ENCODE measurements around the gene LZTFL1. TPM values are rescaled to one million over a fixed set of nuclear protein-coding genes. Genes with fewer than 3 reads are reported as not detected.

LZTFL1 gene
- total and polyA plus RNA-seq, 2 experiments from 2014 or later, result 14.3 to 25.1 TPM

- DNase-seq (ENCODE audit: low spot score), result no peak
- H3K79me2 ChIP-seq, result no peaks in the 10 kb centered on the region
- H3K4me3 ChIP-seq, result no peak overlapping the region
- H3K4me1 ChIP-seq (ENCODE audit: insufficient read depth), result no peaks in the 10 kb centered on the region
- no peak overlapping the region for H3K4me2 ChIP-seq
- H3K27ac ChIP-seq, result no peak overlapping the region
- H3K36me3 ChIP-seq (replicated peaks; ENCODE audit: insufficient read depth, low read depth), result no peaks in the 10 kb centered on the region
- H3K9me3 ChIP-seq (ENCODE audit: low read depth), result no peaks in the 10 kb centered on the region
- H2AFZ ChIP-seq, result no peak overlapping the region
- TF ChIP-seq EZH2phosphoT487 (IDR thresholded peaks at IDR 0.05; ENCODE audit: low read depth, severe bottlenecking, unreplicated experiment) (no peak), CTCF (IDR thresholded peaks at IDR 0.05; ENCODE audit: poor library complexity) (no peak), EZH2 (IDR thresholded peaks at IDR 0.05; ENCODE audit: borderline replicate concordance) (no peak)
- H3K9me2 ChIP-seq (replicated peaks; ENCODE audit: insufficient read depth), result no peaks in the 10 kb centered on the region
- H4K20me1 ChIP-seq (ENCODE audit: insufficient read depth, poor library complexity, severe bottlenecking), result no peaks in the 10 kb centered on the region
- WGBS (ENCODE audit: low lambda C conversion rate, missing lambda C conversion rate), result 64% methylated on average over 7 of the region's 7 CpGs
- H3K27me3 ChIP-seq, result no peaks in the 10 kb centered on the region
These were observed 46.0 kb upstream of the LZTFL1 start for GRCh38 chr3:45887759-45888511.

GRCh38 chr3:45887285-45887684, 45.4 kb upstream of the LZTFL1 start:
- TF ChIP-seq EZH2phosphoT487 (IDR thresholded peaks at IDR 0.05; ENCODE audit: low read depth, severe bottlenecking, unreplicated experiment), result no peak
- no peak for TF ChIP-seq CTCF (IDR thresholded peaks at IDR 0.05; ENCODE audit: poor library complexity)
- no peak for TF ChIP-seq EZH2 (IDR thresholded peaks at IDR 0.05; ENCODE audit: borderline replicate concordance)
- Histone ChIP-seq H3K36me3 (replicated peaks; ENCODE audit: insufficient read depth, low read depth) (no peaks in the 10 kb centered on the region), H3K9me3 (ENCODE audit: low read depth) (no peaks in the 10 kb centered on the region), H3K79me2 (no peaks in the 10 kb centered on the region), H3K4me1 (ENCODE audit: insufficient read depth) (no peaks in the 10 kb centered on the region), H3K4me2 (no peak overlapping the region), H4K20me1 (ENCODE audit: insufficient read depth, poor library complexity, severe bottlenecking) (no peaks in the 10 kb centered on the region), H3K9me2 (replicated peaks; ENCODE audit: insufficient read depth) (no peaks in the 10 kb centered on the region), H3K4me3 (no peak overlapping the region), H2AFZ (no peak overlapping the region), H3K27ac (no peak overlapping the region), H3K27me3 (no peaks in the 10 kb centered on the region)
- 87% methylated on average over 4 of the region's 4 CpGs for WGBS (ENCODE audit: low lambda C conversion rate, missing lambda C conversion rate)
- no peak for DNase-seq (ENCODE audit: low spot score)

GRCh38 chr3:45885979-45886705, 44.2 kb upstream of the LZTFL1 start, which contains the start of gene CCR9:
CCR9 (plus strand) TSS chr3:45886543; CDS start chr3:45894934, 8,391 bp downstream.
- TF ChIP-seq EZH2 (IDR thresholded peaks at IDR 0.05; ENCODE audit: borderline replicate concordance), result no peak
- TF ChIP-seq EZH2phosphoT487 (IDR thresholded peaks at IDR 0.05; ENCODE audit: low read depth, severe bottlenecking, unreplicated experiment), result no peak
- no peak for TF ChIP-seq CTCF (IDR thresholded peaks at IDR 0.05; ENCODE audit: poor library complexity)
- Histone ChIP-seq H3K27ac (no peak within 1 kb of the TSS), H4K20me1 (ENCODE audit: insufficient read depth, poor library complexity, severe bottlenecking) (no peaks in the 10 kb centered on the region), H3K4me3 (no peak within 1 kb of the TSS), H3K9me2 (replicated peaks; ENCODE audit: insufficient read depth) (no peaks in the 10 kb centered on the region), H3K4me2 (no peak within 1 kb of the TSS), H3K27me3 (no peaks in the 10 kb centered on the region), H3K79me2 (no peaks in the 10 kb centered on the region), H3K4me1 (ENCODE audit: insufficient read depth) (no peaks in the 10 kb centered on the region), H2AFZ (no peak within 1 kb of the TSS), H3K9me3 (ENCODE audit: low read depth) (no peaks in the 10 kb centered on the region), H3K36me3 (replicated peaks; ENCODE audit: insufficient read depth, low read depth) (no peaks in the 10 kb centered on the region)
- WGBS (ENCODE audit: low lambda C conversion rate, missing lambda C conversion rate), result 84% methylated on average over 9 of the region's 9 CpGs
- no peak for DNase-seq (ENCODE audit: low spot score)
